NCI-H1417 treated with DMSO at 0.1 percent for 48 hours (cell line): Measurements from ENCODE around the gene GAGE10.

Experiments used
- DNase-seq: peaks from one replicate; lab custom pipeline; 2025; lab: John Stamatoyannopoulos, UW

GAGE10 gene, protein sequence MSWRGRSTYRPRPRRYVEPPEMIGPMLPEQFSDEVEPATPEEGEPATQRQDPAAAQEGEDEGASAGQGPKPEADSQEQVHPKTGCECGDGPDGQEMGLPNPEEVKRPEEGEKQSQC

DNA sequence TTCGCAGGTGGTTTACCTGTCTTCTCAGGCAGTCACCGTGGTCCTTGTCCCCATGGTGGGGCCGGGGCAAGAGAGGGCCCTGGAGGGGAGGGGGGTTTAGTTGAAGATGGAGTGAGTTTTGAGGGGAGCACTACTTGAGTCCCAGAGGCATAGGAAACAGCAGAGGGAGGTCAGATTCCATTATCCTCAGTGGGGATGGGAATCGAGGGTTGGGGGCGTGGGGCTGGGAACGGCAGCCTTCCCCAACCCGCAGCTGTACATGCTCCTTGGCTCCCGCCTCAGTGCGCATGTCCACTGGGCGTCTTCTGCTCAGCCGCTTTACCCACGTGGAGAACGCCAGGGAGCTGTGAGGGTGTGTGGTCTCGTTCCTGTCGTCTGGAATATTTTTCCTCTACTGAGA is at the start of gene GAGE10:
Gene GAGE10, plus strand, starts transcription at position 301 of the 400 bp plus-strand sequence. CDS start 1,214 bp downstream, outside the sequence.
- DNase-seq, result no peak

GRCh38 chrX:49254639-49255038 is 48.8 kb upstream of the GAGE10 start:
- DNase-seq, result no peak

DNA sequence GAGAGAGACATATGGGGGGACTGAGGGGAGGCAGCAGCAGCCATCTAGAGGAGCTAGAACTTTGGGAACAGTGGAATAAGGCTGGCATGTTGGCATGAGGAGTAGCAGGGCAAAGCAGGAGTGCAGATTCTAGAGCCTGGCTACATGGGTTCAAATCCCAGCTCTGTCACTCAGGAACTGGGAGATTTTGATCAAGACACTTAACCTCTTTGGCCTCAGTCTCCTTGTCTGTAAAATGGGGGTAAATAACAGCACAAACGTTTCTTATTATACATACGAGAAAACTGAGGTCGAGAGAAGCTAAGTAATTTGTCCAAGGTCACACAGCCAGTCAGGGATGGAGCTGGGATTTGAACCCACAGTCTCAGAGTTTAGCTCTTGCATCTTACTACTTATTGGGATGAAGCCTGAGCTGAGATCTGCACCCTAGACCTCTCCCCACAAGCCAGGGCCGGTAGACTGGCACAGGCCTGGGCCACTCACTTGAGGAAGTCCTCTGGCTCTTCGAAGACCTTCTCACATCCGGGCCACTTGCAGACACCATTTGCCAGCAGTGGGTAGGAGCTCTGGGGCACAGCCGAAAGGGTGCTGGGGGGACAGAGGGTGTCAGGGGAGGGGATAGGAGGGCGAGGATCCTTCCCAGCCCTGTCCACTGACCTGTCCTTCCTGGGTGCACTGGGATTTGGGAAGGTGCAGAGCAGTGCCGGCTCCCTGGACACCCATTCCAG is 47.0 kb upstream of the GAGE10 start:
- no peak for DNase-seq

DNA sequence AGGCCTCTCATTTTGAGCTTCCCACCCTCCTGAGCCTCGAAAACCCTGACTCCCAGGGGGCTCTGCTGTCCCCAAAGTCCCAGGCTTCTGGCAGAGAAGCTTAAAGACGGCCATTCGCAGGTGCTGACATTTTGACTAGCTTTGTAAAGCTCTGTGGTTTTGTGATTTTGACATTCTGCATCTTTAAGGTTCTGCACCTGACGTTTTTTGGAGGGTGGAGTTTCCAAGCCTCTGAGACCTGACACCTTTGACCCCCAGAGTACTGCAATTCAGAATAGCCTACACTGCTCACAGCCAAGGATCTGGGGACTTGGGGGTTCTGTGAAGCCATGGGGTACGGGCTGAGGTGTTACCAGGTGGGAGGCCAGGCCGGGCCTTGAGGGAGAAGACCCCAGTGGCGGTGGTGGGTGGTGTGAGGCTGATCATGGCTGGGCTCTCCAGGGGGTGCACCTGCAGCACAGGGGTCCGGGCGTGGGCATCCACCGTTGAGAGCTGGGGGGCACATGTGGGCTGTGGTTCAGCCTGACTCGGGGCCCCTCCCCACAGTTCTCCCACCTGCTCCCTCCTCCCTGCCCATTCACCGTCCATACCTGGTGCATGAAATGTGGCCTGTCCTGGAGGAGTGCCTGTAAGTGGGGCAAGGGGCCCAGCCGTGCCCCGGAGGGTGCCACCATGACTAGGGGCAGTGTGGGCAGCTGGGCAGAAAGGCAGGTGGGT is 46.2 kb upstream of the GAGE10 start:
- no peak for DNase-seq

GRCh38 chrX:49257846-49258748 is 45.3 kb upstream of the GAGE10 start:
- no peak for DNase-seq

- DNase-seq, result no peak
Observed at GRCh38 chrX:49258749-49259124, 44.7 kb upstream of the GAGE10 start.

- no peak for DNase-seq
Observed at GRCh38 chrX:49260221-49260985, 43.0 kb upstream of the GAGE10 start.

DNA sequence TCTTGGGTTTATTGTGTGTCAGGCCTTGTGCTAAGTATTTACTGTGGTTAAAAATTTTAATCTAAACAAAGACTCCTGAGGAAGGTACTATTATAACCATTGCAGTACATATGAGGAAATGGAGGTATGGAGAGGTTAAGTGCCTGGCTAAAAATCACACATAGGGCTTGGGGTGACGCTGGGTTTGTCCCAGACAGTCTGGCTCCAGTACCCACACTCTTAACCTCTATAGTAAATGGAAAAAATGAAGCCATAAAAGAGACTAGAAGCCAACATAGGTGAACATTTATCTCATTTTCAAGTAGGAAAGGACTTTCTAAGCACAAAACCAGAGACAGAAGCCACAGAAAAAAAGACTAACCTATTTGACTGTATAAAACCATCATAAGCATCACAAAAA is 40.8 kb upstream of the GAGE10 start:
- no peak for DNase-seq

- no peak for DNase-seq
Observed at GRCh38 chrX:49263631-49264030, 39.8 kb upstream of the GAGE10 start.

GRCh38 chrX:49264460-49264859 is 39.0 kb upstream of the GAGE10 start, which contains the start of gene FOXP3:
TSS of gene FOXP3 (minus strand) at chrX:49264710. CDS start at chrX:49258505, 6,205 bp downstream.
- DNase-seq, result no peak

DNA sequence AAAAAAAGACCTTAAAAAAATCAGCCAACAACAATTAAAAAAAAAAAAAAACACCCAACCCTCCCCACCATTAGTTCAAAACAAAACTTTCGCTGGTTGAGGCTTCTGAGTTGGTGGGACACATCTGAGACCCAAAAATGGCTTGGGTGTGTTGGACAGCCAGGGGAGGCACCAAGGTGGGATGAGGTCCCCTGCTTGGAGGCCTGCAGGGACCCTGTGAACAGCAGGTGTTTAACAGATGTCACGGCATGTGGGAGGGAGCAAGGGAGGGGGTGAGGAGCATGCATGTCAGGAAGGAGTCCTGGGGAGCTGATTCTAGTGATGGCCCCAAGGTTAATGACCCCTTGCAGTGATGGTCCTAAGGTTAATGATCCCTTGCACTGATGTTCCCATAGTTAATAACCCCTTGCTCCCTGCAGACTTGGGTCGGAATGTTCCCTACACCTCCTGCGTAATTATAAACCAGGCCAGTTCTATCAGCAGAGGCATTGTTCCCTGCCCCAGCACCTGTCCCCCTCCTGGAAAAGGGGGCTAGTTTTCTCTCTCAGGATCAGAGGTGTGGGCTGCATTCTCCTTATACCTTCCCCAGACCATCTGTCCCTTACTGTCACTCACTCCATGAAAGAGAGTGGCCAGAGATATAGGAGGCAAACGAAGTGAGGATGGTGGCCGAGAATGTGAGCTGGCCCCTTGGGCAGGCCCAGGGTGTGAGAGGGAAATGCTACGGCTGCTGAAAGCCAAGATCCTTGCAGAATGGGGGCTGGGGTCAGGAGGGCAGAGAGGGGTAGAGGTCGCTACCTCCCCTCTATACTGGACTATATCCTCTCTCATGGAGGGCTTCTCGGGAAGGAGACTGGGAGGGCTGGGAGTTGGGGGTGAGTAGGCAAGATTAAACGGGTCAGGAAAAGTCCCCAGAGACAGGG is 36.7 kb upstream of the GAGE10 start:
- no peak for DNase-seq

GRCh38 chrX:49268702-49269009 is 34.8 kb upstream of the GAGE10 start:
- DNase-seq, result no peak

- DNase-seq, result peak; percentile 94
Observed at GRCh38 chrX:49269010-49269766, 34.3 kb upstream of the GAGE10 start.

DNA sequence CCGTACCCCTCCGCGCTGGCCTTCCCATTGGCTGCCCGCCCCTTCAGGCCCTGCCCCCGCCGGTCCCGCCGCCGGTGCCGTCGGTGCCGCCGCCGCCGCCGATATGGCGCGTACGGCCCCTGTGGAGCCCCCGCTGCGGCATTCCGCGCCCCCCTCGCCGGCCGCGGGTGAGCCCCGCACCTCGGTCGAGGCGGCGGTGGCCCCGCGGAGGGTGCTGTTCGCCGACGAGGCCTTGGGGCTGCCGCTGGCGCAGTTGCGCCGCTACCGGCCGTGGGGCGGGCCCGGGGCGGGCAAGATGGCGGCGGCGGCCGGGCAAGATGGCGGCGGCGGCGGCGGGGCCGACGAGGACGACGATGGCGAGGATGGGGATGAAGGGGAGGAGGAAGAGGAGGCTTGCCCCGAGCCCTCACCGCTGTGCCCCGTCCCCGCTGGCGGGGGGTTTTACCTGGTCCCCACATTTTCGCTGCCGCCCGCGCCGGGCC is 33.6 kb upstream of the GAGE10 start, which contains the start of gene PPP1R3F:
Gene PPP1R3F, plus strand, starts transcription at position 27 of the 482 bp plus-strand sequence. Its CDS starts 77 bp downstream, at position 104.
- no peak for DNase-seq

DNA sequence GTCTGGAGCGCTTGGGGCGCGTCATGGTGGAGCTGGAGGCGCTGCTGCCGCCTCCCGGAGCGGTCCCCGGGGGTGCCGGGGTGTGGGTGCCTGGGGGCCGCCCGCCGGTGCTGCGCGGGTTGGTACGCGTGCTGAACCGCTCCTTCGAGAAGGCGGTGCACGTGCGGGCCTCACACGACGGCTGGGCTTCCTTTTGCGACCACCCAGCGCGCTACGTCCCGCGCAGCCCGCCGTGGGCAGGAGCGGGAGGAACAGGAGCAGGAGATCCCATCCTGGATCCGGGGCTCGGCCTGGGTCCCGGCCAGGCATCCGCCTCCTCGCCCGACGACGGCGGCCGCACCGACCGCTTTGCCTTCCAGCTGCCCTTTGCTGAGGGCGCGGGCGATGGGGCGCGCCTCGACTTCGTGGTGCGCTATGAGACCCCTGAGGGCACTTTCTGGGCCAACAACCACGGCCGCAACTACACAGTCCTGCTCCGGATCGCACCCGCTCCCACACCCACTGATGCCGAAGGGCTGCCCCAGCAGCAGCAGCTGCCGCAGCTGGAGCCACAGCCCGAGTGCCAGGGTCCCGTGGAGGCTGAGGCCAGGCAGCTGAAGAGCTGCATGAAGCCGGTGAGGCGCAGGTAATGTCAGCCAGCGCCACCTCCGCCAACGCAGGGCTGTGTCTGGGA is 33.1 kb upstream of the GAGE10 start:
- no peak for DNase-seq

DNA sequence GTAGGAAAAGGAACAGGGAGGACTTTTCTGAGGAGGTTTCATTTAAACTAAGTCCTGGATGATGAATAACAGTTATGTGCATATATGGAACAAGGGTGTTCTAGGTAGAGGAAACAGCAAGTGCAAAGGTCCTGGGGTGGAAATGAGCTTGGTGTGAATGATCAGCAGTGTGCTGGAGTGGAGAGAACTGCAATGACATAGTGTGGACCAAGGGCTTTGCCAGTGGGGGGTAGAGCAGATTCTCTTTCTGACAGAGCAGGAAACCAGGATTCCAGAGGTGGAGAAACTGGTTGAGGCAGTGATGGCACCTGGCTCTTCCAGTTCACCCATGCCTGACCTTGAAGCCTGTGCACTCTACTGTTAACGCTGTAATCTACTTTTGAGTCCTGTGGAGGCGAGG is 32.1 kb upstream of the GAGE10 start:
- DNase-seq, result no peak

DNA sequence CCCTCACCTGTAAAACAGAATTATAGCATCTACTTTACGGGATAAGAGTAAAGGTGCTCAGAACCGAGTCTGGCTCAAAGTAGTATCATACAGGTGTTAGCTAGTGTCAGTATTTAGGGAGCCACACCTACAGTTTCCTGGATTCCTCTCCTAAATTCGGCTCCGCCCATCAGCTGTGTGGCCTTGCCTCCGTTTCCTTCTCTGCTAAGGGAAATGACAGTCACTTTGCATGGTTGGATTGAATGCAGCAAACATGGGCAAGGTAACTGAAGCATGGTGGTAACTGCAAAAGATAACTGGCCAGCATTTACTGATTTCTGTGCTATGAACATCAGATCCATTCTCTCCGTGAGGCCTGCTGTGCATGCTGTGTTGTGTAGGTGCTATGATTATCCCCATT is 31.0 kb upstream of the GAGE10 start:
- no peak for DNase-seq

GRCh38 chrX:49273181-49273727 is 30.2 kb upstream of the GAGE10 start:
- DNase-seq, result no peak

DNA sequence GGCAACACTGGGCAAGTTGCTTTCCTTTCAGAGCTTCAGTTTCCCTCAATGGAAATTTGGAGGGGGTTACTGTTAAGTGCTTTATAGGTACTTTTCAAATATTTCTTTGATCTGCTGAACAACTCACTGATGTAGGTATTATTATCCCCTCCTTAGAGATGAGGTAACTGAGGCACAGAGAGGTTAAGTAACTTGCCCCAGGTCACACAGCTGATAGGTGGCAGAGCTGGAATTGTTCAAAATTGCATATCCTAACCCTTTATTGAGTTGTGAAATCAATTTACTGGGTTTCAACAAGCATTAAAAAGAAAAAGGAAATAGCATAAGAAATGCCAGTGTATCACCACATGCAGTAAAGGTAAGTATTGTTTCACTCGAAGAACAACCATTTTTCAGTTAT is 27.2 kb upstream of the GAGE10 start:
- no peak for DNase-seq
